Thyroid gland (tissue), 4 donors: ENCODE results near the gene HYAL3. TPM values are rescaled to one million over a fixed set of nuclear protein-coding genes. Genes with fewer than 3 reads are reported as not detected.
A peak's percentile ranks its signal among the peaks of the same experiment; 100 is the strongest.

Source experiments
- DNase-seq, 2 donors: peaks; one replicate each; pipeline ENCODE4 v3.0.0-alpha.2; 2019
- H3K27ac ChIP-seq, 3 donors: fragments of 200-600 bp; sonication (generic); 1 replicate in 2 of 3; 2 replicates in 1 of 3; pipeline ENCODE4 v1.5.1; 2016 to 2019; ENCODE audit warnings: mild to moderate bottlenecking in 1 of 3, moderate library complexity in 1 of 3
- H3K27me3 ChIP-seq: fragments of 200-600 bp; sonication (generic); one replicate; pipeline ENCODE4 v1.5.1; 2019
- H3K36me3 ChIP-seq, 2 donors: fragments of 200-600 bp; sonication (generic); one replicate each; pipeline ENCODE4 v1.5.1; 2016 to 2019
- H3K4me1 ChIP-seq, 2 donors: fragments of 200-600 bp; sonication (generic); one replicate each; pipeline ENCODE4 v1.5.1; 2017 to 2019
- H3K4me3 ChIP-seq, 3 donors: fragments of 200-600 bp; sonication (generic); replicated peaks in 1 of 3; 1 replicate in 2 of 3; 2 replicates in 1 of 3; pipeline ENCODE4 v1.5.1; 2016; ENCODE audit warnings: mild to moderate bottlenecking in 1 of 3
- H3K9me3 ChIP-seq: fragments of 200-600 bp; sonication (generic); one replicate; pipeline ENCODE4 v1.5.1; 2017
- POLR2A ChIP-seq, 2 donors: fragments of 450-650 bp; IDR thresholded peaks; one replicate each; pipeline ENCODE4 v1.6.1; 2017; ENCODE audit warnings: antibody characterized with exemption in 2 of 2, mild to moderate bottlenecking in 2 of 2, moderate library complexity in 1 of 2
- WGBS, 2 donors: methylation state at CpG; one replicate each; pipeline ENCODE4 v1.1.5; 2017; 5-methylcytosine and 5-hydroxymethylcytosine counted together
- intact Hi-C: fragments of 100-400 bp; cut with DNase I; formaldehyde crosslinking; loops from one replicate; pipeline ENCODE4 v1.15.1; 2023
- total RNA-seq, 4 donors: library from RNA; depleted of rRNA; stranded (reverse); fragments of >200 nt; gene quantifications; one replicate each; pipeline ENCODE4 v1.2.3, GENCODE V29; 2016
- TF ChIP-seq, protein P1 (sequence below), 6 experiments: fragments of 200-600 bp in 3 of 6; fragments of 450-650 bp in 3 of 6; sonication (generic) in 3 of 6; IDR thresholded peaks; one replicate each; pipeline ENCODE4 v1.5.1; 2016 to 2019; ENCODE audit warnings: antibody characterized with exemption in 6 of 6, mild to moderate bottlenecking in 2 of 6, inconsistent platforms in 1 of 6, moderate library complexity in 1 of 6

Gene HYAL3
- total RNA-seq, 4 donors from 2014 or later, result 2.7 to 6.7 (median 3.8) TPM

GRCh38 chr3:50330330-50330729 lies 31.1 kb upstream of the HYAL3 start:
- intact Hi-C loops, result no loop called here
- H3K9me3 ChIP-seq, result no peaks in the 10 kb centered on the region
- peaks cover 26 to 28% of the 10 kb centered on the region in 2 donors for H3K36me3 ChIP-seq
- WGBS, 2 donors, result 92 to 97% methylated on average over 7 of the region's 10 CpGs
- no peak for DNase-seq
- H3K4me1 ChIP-seq, result peaks cover 31 to 44% of the 10 kb centered on the region in 2 donors
- no peak overlapping the region for H3K27ac ChIP-seq
- H3K4me3 ChIP-seq, result no peak overlapping the region
- H3K27me3 ChIP-seq, result no peaks in the 10 kb centered on the region
- TF ChIP-seq, protein P1, sequence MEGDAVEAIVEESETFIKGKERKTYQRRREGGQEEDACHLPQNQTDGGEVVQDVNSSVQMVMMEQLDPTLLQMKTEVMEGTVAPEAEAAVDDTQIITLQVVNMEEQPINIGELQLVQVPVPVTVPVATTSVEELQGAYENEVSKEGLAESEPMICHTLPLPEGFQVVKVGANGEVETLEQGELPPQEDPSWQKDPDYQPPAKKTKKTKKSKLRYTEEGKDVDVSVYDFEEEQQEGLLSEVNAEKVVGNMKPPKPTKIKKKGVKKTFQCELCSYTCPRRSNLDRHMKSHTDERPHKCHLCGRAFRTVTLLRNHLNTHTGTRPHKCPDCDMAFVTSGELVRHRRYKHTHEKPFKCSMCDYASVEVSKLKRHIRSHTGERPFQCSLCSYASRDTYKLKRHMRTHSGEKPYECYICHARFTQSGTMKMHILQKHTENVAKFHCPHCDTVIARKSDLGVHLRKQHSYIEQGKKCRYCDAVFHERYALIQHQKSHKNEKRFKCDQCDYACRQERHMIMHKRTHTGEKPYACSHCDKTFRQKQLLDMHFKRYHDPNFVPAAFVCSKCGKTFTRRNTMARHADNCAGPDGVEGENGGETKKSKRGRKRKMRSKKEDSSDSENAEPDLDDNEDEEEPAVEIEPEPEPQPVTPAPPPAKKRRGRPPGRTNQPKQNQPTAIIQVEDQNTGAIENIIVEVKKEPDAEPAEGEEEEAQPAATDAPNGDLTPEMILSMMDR (IDR thresholded peaks at IDR 0.05), result no peak
- no peak for TF ChIP-seq POLR2A (IDR thresholded peaks at IDR 0.05)

DNA sequence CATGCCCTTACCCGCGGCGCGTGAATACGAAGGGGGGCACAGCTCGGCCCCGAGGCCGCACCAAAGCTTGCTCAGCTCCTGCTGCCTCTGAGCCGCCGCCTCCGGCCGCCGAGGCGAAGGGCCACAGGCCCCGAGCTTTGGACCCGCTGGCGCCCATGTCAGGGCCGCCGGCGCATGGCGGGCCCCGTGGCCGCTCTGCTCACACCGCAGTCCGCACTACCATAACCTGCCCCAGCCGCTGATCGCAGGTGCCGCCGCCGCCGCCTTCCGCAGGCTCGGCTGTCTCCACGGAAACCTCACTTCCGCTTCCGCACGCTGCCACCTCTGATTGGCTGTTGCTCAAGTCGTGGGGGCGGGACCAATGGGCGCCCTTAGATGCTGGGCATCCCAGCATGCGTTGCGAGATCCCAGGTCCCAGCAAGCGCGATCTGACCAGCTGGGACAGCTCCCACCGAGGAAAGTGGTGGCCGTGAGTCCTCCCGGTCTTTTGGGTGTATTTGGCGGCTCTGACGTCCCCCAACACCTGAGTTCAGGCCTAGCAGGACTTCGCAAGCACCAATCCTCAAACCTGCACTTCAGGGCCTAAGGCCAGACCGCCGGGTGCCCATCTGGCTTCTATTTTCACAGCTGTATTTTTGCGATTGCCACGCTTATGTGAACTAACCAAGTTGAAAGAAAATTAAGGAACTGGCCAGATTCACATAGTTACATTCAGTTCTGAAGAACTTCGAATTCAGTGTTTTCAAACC lies 28.9 kb upstream of the HYAL3 start, which contains the start of gene TUSC2:
Gene TUSC2, minus strand, starts transcription at position 281 of the 749 bp plus-strand sequence. Its CDS starts 124 bp downstream, at position 157.
- Histone ChIP-seq H3K27ac (peak within 1 kb of the TSS; percentile 51 to 77 (median 56)), H3K27me3 (no peaks in the 10 kb centered on the region), H3K4me3 (peak within 1 kb of the TSS; percentile 45 to 97 (median 74)), H3K4me1 (peaks cover 14 to 33% of the 10 kb centered on the region in 2 donors), H3K9me3 (no peaks in the 10 kb centered on the region), H3K36me3 (peaks cover 28 to 29% of the 10 kb centered on the region in 2 donors)
- WGBS, 2 donors, result 3 to 4% methylated on average over 32 to 40 of the region's 55 CpGs
- TF ChIP-seq, protein P1 (IDR thresholded peaks at IDR 0.05), result peak in 1 of 6 experiments; percentile 7
- peak in 1 of 2 donors; percentile 82 for TF ChIP-seq POLR2A (IDR thresholded peaks at IDR 0.05)
- intact Hi-C loops, result loop anchor here (5.0 kb wide), 1 partner anchor 36 kb away; the partner anchor contains the start of gene IFRD2
- DNase-seq, result peak; percentile 99

GRCh38 chr3:50327129-50327528 lies 27.9 kb upstream of the HYAL3 start:
- Histone ChIP-seq H3K36me3 (peaks cover 28 to 29% of the 10 kb centered on the region in 2 donors), H3K27me3 (no peaks in the 10 kb centered on the region), H3K4me1 (peaks cover 15 to 28% of the 10 kb centered on the region in 2 donors), H3K27ac (peak overlapping the region in 2 of 3 donors; percentile 56 to 77), H3K9me3 (no peaks in the 10 kb centered on the region), H3K4me3 (peak overlapping the region in 1 of 3 donors; percentile 97)
- no peak for DNase-seq
- no peak for TF ChIP-seq POLR2A (IDR thresholded peaks at IDR 0.05)
- TF ChIP-seq, protein P1 (IDR thresholded peaks at IDR 0.05), result no peak
- whole genome bisulfite sequencing, 2 donors, result 55 to 87% methylated on average over 4 of the region's 4 CpGs
- intact Hi-C loops, result loop anchor here (5.0 kb wide), 1 partner anchor 35 kb away; the partner anchor contains the start of gene IFRD2

DNA sequence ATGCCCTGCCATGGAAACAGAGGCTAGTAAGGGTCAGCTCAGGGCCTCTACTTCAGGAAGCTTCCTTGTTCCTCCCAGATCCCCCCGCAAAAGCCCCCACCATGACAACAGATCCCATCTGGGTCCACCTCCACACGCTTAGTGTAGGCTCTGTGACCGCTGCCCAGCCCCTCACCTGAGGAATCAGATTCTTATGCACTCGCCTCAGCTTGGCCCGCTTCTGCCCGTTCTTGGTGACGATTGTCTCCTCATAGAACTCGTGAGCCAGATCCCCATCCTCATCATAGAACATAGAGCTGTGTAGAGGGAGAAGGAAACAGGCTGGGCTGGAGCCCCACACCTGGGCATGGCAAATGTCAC lies 27.0 kb upstream of the HYAL3 start:
- TF ChIP-seq, protein P1 (IDR thresholded peaks at IDR 0.05), result no peak
- no peak for TF ChIP-seq POLR2A (IDR thresholded peaks at IDR 0.05)
- H3K27me3 ChIP-seq, result no peaks in the 10 kb centered on the region
- H3K4me1 ChIP-seq, result peaks cover 20 to 33% of the 10 kb centered on the region in 2 donors
- H3K36me3 ChIP-seq, result peaks cover 21% of the 10 kb centered on the region in 2 donors
- intact Hi-C loops, result loop anchor here (5.0 kb wide), 1 partner anchor 34 kb away; the partner anchor contains the start of gene IFRD2
- H3K4me3 ChIP-seq, result no peak overlapping the region
- 90 to 92% methylated on average over 8 of the region's 8 CpGs for WGBS, 2 donors
- H3K27ac ChIP-seq, result peak overlapping the region in 1 of 3 donors; percentile 98
- DNase-seq, result no peak
- H3K9me3 ChIP-seq, result no peaks in the 10 kb centered on the region
